NCI-H82 treated with DMSO at 0.1 percent for 48 hours (cell line): Measurements from ENCODE around the gene NXPH3.

ENCODE experiments used
- DNase-seq: peaks from one replicate; lab custom pipeline; 2025; ENCODE audit not compliant: unreplicated experiment; lab: John Stamatoyannopoulos, UW

Gene NXPH3

DNA sequence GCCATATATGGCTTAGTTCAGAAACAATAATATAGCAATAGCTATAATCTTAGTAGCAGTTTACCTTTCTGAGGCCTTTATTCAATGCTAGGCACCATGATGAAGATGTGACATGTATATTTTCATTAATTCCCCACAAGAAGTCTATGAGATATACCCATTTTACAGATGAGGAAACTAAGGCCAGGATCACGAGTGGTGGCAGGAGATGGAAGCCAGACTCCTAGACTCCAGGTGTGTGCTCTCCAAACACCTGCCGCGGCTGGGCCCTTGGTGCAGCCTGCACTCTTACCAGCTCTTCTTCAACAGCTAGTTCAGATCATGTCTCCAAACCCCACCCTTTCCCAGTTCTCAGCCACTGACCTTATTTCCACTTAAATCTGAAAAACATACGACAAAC is 15.2 kb downstream of the NXPH3 start:
- DNase-seq, result no peak

DNA sequence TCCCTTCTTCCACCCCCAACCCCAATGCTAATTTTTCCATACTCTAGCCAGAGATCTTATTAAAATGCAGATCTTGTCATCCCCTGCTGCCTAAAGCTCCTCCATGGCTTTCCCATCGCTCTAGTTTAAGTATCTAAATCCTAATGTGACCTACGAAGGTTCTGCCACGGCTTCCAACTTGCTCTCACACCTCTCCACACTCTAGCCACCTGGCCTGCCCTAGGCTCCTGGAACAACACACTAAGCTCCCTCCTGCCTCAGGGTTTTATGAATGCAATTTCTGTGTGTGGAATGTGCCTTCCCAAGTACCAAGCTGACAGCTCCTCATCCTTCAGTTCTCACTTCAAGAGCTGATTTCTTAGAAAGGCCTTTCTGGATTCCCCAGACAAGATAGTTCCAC is 16.6 kb downstream of the NXPH3 start:
- DNase-seq, result peak; percentile 53

DNA sequence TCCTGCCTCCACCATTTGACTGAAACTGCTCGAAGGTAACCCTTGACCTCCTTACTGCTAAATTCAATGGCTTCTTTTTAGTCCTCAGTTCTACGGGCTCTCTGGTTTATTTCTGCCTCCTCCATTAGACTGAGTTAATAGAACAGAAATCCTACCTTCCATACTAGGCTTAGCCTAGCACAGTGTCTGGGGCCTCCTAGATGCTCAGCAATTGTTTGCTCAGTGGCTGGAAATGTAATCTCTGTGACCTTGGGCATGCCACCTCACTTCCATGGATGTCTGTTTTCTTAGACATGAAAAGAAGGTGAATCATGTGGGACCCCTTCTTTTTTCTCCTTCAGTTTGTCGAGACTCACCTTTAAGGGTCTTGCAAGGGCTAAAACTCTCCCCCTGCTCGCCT is 19.7 kb downstream of the NXPH3 start:
- DNase-seq, result no peak

DNA sequence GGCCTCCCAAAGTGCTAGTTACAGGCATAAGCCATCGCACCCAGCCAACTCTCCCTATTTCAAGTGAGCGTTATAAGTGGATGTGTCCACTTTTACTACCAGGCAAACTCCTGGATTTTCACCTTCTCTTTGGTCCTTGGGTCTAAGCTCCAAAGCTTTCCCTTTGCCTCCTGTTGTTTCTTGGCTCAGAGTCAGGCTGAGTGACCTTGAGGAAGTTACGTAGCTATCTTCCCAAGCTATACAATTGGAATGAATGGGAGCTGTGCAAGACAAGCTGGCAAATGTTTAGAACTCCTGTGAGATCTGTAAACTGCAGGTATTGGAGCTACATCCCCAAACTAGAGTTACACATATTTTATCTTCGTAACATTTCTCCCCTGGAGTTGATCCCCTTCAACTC is 20.3 kb downstream of the NXPH3 start:
- DNase-seq, result no peak

DNA sequence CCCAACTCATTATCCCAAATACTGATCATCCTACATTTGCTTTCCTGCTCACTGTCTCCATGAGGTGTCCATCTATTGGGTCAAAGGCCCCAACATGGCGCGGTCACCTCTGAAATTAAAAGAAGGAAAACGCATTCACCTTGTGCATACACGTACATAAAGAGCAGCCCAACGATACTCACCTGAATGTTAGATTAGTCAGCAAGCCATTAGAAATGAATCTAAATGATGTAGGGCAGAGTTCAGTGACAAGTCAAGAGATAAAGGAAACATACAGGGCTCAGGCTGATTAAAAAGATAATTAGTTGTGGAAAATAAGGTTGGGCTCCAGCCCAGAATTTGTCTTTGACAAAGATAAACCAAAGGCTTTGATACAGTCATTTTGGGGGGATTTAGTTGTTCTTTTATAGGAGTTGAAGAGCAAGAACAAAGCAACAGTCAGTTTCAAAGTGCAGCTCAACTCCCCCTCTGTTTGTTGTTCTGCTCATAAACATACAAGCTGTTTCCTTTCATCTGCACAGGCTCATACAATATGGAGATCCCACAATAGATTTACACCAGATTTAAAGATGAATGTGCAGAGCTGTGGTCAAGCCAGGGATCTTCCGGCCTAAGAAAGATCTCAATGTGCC is 21.1 kb downstream of the NXPH3 start:
- no peak for DNase-seq

DNA sequence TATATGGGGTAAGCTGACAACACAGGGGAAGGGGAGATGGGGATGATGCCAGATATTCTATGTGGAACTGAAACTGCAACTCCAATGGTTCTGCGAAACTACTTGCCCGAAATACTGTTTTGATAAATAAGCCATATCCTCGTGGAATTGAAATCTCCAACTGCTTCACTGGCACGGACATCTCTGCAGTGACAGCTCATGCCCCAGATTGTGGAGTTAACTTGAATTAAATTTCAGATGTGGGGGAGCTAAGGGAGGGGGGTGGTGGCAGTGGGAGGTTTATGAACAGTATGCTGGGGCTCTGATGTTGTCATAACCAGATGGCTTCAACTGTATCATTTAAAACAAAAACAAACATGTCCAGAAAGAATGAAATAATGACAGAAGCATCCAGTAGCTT is 21.8 kb downstream of the NXPH3 start:
- no peak for DNase-seq

DNA sequence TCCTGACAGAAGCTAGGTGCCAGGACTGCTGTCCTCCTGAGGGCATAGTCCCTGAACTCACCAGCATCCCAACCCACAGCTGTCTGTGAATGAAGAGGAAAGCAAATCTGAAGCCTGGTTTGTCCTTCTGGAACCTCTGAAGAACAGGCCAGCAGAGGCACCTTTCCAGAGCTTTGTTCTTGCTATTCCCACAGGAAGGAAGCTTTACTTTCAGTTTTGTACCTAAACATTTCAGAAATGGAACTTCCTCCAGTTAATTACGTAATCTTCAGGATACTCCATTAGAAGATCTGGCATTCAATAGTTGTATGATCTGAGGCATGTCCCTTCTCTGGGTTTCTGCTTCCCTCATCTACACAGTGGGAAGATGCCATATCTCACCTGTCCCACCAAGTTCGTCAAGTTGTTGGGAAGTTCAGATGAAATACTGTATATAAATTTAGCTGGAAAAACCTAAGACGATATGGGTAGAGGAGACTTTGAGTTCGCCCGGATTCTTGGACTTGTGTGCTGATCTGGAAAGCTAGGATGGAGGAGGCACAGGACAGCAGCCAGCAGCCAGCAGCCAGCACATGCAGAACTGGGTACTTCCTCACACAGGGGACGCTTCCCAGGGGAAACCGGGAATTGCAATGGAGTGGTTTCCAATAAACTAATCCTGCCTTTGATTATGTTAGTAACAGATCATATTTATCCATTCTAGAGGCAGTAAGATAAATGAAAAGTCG is 22.4 kb downstream of the NXPH3 start:
- DNase-seq, result no peak

DNA sequence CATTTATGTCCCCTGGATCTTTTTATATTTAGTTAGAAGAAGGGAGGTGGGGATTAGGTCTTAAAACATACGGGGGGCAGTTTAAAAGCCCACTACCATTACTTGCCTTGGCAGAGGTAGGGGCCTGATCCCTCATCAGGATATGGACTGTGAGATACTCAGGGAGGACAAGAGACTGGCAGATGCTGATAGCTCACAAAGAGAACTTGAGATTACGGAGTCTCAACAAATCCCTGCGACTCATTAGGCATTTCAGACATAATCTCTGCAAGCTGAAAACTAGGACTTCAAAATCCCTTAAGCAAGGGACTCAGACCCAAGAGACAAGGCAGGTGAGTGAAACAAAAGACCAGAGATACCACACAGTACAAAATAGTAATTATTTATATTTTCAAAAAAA is 23.2 kb downstream of the NXPH3 start:
- peak; percentile 54 for DNase-seq

DNA sequence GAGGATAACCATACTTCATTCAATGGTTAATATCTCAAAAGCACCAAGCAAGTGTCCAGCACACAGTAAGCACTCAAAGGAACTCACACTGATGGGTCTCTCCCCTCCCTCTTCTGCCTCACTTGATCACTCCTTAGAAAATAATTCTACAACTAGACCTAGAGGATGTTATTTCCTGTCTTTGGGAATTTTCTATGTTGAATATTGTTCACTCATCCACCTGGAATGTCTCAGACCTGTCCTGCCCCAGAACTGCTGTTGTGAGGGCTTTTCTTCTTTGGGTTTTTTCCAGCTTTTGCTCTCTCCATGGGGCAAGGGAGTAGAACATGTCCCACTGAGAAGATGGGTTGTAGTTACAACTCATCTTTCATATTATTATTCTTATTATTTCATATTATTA is 25.3 kb downstream of the NXPH3 start:
- no peak for DNase-seq

DNA sequence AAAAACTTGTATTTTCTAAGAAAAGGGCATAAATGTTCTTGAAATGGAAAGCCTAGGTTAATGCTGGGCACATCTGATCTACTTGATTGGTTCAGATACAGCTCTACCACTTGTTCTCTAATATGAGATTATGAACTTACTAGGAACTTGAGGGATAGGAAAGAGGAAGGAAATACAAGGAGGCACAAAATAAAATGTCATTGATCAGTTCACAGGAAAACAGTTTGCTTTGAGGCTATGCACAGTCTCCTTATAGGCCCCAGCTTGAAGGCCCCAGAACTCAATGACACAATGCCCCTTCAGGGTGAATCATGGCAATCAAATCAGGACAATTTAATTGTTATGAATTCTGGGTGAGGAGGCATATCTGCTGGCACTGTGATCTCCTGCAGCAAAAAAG is 27.1 kb downstream of the NXPH3 start:
- no peak for DNase-seq

DNA sequence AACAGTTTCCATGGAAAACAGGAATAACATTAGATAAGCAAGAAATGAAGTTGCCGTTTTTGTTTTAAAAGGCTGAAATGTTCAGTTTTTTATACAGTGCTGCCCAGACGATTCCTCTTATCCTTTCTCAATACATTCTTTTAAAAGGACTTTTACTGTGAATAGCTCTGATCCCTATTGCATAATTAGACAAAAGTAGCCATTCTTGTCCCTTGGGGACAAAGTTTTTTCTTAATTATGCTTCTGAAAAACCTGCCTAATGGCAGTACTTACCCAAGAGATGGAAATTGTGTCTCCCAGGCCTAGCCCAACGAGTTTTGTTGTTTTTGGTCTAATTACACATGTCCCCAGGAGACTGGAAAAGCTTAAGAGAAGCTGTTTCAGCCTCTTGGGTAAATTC is 27.6 kb downstream of the NXPH3 start:
- DNase-seq, result no peak

DNA sequence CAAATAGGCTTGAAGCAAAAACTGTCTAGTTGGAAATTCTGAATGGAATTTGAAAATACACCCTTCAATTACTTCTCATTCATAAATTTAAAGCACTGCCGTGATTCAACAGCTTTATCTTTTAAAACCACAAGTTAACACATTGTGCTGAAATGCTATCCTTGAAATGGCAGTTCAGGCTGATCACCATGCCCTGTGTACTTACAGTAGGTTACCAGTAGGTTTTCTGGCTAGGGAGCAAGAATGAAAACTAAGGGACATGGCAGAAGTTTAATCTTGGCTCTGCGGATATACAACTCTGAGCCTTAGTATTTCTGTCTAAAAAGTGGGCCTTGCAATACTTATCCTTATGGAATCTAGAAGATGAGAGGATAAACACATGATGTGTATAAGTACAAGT is 28.0 kb downstream of the NXPH3 start:
- DNase-seq, result no peak

DNA sequence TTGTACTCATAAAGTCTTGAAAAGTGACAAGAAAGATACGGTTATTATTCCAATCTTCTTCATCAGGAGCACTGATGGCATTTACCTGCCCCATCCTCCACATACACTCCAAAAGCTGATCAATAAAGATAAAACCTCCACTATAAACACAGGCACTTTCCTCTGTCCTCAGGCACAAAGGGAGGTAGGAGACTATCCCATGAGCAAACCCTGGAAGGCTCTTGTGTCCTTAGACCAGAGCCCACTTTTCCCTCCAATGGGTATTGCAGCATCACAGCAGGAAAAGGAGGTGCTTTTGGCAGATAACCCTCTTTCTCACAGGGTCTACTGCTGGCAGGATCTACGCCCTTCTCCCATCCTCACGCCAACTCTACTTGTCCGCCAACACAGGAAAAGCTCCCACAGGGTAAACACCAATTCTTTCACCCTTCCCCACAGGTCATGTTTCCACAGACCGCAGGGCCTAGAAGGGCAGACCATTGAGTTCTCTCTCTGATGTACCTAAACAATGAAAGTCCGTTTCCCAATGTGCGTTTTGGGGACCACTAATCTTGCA is 28.7 kb downstream of the NXPH3 start:
- DNase-seq, result no peak

DNA sequence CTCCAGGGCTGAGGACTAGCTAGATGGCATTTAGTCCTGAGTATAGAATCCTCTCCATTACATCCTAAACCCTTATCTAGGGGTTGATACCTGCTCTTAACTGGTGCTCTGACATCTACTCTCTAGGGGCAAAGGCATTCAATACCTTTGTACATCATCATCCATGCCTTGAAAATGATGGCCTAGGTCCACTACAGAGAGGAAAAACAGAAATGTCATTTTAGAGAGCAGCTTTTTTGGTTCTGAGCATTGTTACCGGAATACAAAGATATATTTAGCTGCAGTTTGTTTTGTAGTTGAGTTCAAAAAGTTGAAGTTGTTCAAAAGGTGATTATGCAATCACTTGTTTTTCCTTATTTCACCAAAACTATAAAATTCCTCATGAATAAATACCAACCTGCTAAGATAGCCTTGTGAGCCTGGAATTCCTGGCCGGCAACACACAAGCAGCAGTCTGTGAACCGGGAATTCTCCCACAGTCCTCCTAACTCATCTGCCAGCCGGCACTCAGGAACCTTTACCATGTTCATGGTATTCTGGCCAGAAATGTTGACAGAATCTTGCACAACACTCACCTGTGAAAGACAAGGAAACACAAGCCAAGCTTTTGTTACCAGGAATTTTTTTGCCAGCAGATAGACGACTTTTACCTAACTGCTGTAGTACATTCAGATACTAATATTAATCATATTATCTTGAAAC is 35.4 kb downstream of the NXPH3 start:
- DNase-seq, result no peak

DNA sequence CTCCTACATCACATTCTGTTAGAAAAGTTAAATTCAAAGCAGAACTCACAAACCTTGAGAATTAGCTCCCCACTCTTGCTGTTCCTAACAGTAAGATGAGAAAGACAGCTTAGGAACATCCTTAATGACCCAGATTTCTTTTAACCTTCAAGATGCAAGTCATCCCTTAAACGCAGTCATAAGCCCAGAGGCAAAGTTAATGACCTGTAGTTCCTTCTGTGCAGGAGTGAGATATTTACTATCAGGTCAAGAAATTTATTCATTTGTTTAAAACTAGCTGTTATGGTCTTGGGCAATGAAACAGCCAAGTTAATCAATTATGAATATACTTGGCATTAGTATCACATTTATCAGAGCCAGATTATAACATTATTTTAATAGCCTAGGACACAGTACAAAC is 37.1 kb downstream of the NXPH3 start:
- no peak for DNase-seq

DNA sequence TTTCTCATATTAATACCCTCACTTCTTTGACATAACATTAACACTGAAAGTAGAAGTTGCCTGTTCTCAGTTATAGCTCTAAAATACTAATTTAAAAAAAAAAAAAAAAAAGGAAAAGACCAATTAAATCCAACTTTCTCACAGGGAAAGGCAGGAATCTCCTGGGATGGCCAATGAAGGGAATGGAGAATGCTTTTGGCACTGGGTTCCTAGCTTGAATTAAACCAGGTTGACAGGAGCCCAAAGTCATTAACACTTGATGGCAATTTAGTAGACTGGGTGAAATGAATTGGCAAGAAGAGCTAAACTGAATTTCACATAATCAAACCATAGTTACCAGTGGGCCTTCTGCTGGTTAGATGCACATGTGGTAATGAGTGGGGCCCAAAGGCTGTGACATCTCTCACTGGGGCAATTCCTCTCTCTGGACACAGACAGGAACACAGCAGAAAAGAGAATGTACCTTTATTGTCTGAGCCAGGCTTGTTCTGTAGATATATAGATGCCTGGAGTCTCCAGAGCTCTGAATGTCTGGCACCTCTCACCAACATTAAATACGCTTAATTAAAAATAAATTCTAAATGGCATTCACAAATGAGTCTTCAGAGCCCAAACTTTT is 37.6 kb downstream of the NXPH3 start:
- DNase-seq, result no peak

DNA sequence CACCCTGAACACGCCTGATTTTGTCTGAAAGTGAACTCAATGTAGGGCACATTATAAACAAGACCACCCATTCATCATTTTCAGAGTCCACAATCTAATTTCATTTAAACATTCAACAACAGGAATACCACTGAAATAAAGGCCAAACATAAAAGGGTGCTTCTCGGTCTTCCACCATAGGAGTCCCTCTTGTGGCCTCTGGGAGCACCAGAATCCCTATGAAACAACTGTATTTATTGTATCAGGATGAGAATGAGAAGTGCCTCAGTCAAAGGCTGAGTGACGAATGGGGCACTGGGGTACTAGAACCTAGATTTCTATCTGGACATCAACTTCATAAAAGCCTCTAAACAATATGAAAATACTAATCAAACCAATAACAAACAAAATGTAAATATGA is 40.4 kb downstream of the NXPH3 start:
- no peak for DNase-seq

DNA sequence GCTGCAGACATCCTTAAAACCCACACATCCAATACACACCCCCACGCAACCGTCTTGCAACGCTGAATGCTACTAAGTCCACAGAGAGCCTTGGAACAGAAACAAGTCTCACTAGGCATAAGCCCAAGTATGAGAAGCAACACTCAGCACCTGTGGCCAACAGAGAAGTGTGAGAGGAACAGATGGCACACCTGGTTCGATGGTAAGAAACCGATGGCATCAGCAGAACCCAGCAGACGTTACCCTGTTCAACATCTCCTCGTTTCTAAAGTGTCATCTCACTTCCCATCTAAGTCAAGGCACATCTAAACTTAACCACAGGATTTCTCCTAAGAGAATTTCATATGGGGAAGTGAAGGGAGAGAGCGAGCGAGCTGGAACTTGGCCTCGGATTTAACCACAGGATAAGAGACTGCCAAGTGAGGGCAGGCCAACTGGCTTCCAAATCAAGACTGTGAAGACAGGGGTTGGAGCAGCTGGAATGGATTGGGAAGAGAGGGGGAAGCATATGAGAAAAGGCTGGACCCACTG is 41.0 kb downstream of the NXPH3 start:
- DNase-seq, result no peak

DNA sequence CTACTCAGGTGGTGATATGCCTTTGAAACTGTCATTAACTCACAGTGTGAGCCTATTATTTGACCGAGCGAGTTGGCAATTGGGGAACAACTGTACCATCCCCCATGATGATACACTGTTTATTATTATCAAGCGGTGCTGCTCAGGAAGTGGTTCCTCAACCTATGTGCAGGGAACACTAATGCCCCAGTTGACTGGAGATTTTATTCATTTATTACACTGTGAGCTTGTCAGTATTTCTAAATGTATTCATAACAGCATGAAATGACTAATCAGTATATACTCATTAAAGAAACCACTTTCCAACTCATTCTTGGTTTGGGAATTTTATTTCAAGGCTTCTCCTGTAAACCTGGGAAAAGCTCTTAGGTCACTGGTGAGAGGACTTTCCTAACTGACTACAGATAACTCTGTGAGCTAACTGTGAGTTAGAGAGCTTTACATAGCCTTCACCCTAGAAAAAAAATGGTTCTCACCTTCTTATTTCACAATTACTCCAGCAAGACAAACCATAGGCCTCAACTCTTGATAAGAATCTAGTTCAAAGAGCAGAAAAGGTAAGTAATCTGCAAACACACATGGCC is 42.4 kb downstream of the NXPH3 start:
- no peak for DNase-seq

DNA sequence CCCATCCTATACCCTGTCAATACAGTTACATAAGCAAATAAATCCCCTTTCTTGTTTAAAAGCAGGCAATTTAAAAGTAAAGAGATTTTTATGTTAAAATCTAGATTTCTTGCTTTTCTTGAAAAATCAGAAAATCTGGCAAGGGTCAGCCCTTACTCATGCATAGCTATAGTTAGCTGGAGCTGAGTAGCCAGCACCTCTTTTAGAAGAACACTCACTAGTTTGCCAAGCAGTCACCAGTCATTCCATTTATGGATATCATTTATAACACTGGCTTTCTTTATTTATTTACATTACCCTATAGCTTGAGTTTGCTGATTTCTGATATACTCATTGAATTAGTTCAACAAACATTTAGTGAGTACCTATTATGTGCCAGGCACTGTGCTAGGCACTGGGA is 45.7 kb downstream of the NXPH3 start:
- DNase-seq, result no peak

DNA sequence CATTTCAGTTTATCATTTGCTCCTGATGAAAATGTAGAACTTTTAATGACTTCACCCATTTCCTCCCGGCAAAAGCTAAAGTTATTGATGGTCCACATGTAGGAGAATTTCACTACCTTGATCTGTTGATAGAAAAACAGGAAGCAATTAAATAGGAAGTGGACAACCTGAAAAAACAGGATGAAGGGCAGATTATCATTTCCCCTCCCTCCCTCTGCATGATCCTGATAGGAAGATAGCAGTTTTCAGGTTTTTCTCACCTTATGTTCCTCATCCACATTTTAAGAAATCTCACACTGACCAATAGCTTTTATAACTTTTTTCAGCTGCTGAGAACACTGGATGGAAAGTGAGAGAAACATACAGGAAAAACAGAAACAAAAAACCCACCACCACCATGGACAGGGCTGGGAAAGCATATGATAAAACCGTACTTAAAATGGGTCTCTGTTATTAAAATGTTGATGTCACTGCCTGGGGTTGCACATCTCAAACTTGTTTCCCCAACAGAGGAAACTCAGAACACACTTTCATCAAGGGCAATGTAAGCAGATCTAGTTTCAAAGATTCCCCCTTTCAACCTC is 46.4 kb downstream of the NXPH3 start:
- no peak for DNase-seq
